Right atrium auricular region (tissue), 2 donors: ENCODE measurements around the gene LDB3. TPM values are rescaled to one million over a fixed set of nuclear protein-coding genes. Genes with fewer than 3 reads are reported as not detected.
A peak's percentile ranks its signal among the peaks of the same experiment; 100 is the strongest.

ENCODE experiments used
- DNase-seq: peaks from one replicate; pipeline ENCODE4 v3.0.0-alpha.2; 2019; ENCODE audit warnings: low spot score
- H3K27ac ChIP-seq, 2 donors: fragments of 200-600 bp; sonication (generic); 1 replicate in 1 of 2; 2 replicates in 1 of 2; pipeline ENCODE4 v1.5.1; 2016 to 2019
- H3K27me3 ChIP-seq, 2 donors: fragments of 200-600 bp; sonication (generic); one replicate each; pipeline versions ENCODE4 v1.5.1 to v1.6.0; 2017 to 2019
- H3K36me3 ChIP-seq: fragments of 200-600 bp; sonication (generic); one replicate; pipeline ENCODE4 v1.5.1; 2016
- H3K4me1 ChIP-seq, 2 donors: fragments of 200-600 bp; sonication (generic); one replicate each; pipeline versions ENCODE4 v1.5.1 to v1.6.0; 2017 to 2019
- H3K4me3 ChIP-seq, 2 donors: fragments of 200-600 bp; sonication (generic); 1 replicate in 1 of 2; 2 replicates in 1 of 2; pipeline ENCODE4 v1.5.1; 2017 to 2019; ENCODE audit warnings: mild to moderate bottlenecking in 1 of 2, moderate library complexity in 1 of 2
- H3K9me3 ChIP-seq, 2 donors: fragments of 200-600 bp; sonication (generic); one replicate each; pipeline ENCODE4 v1.5.1; 2019
- total RNA-seq, 2 donors: library from RNA; depleted of rRNA; stranded (reverse); fragments of >200 nt; gene quantifications; one replicate each; pipeline ENCODE4 v1.1.0, GENCODE V29; 2016
- TF ChIP-seq, protein P1 (sequence below), 2 donors: fragments of 200-600 bp; sonication (generic); IDR thresholded peaks; one replicate each; pipeline ENCODE4 v1.5.1; 2019; ENCODE audit warnings: antibody characterized with exemption in 2 of 2

The LDB3 gene
- total RNA-seq, 2 donors from 2014 or later = 448 to 908 TPM

DNA sequence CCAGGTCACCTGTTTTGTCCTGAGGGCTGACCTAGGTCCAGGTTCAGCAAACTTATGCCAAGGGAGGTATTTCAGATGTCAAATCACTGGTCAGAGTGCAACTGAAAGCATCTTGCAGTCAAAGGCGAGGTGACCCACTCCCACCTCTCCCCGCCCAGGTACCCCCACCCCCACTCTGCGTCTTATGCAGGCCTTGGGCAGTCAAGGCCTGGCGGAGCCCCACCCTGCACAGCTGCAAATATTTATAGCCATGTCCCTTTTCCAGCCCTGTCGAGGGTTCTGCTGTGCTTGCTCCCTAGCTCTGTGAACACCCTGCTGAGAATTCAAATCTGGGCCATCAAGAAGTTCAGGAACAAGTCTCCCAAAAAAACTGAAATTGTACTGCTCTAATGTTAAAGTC lies 47.5 kb downstream of the LDB3 start:
- no peak overlapping the region for H3K27ac ChIP-seq
- no peak for DNase-seq

DNA sequence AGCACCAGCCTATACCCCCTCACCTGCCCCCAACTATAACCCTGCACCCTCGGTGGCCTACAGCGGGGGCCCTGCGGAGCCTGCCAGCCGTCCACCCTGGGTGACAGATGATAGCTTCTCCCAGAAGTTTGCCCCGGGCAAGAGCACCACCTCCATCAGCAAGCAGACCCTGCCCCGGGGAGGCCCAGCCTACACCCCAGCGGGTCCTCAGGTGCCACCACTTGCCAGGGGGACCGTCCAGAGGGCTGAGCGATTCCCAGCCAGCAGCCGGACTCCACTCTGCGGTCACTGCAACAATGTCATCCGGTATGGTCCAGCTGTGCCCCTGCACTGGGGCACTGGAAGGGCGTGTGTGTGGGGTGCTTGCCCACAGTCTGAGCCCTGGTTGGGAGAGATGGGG lies 48.2 kb downstream of the LDB3 start:
- Histone ChIP-seq H3K36me3 (peaks cover 57% of the 10 kb centered on the region), H3K27ac (no peak overlapping the region), H3K27me3 (no peaks in the 10 kb centered on the region), H3K4me3 (no peak overlapping the region), H3K9me3 (no peaks in the 10 kb centered on the region), H3K4me1 (peaks cover 0 to 46% of the 10 kb centered on the region in 2 donors)
- no peak for DNase-seq
- TF ChIP-seq, protein P1, sequence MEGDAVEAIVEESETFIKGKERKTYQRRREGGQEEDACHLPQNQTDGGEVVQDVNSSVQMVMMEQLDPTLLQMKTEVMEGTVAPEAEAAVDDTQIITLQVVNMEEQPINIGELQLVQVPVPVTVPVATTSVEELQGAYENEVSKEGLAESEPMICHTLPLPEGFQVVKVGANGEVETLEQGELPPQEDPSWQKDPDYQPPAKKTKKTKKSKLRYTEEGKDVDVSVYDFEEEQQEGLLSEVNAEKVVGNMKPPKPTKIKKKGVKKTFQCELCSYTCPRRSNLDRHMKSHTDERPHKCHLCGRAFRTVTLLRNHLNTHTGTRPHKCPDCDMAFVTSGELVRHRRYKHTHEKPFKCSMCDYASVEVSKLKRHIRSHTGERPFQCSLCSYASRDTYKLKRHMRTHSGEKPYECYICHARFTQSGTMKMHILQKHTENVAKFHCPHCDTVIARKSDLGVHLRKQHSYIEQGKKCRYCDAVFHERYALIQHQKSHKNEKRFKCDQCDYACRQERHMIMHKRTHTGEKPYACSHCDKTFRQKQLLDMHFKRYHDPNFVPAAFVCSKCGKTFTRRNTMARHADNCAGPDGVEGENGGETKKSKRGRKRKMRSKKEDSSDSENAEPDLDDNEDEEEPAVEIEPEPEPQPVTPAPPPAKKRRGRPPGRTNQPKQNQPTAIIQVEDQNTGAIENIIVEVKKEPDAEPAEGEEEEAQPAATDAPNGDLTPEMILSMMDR (IDR thresholded peaks at IDR 0.05) = no peak

More for the DNA sequence above, 47.5 kb downstream of the LDB3 start:
- TF ChIP-seq, protein P1 (IDR thresholded peaks at IDR 0.05) = no peak
- Histone ChIP-seq H3K36me3 (peaks cover 51% of the 10 kb centered on the region), H3K27me3 (no peaks in the 10 kb centered on the region), H3K4me3 (no peak overlapping the region), H3K4me1 (peaks cover 0 to 52% of the 10 kb centered on the region in 2 donors), H3K9me3 (no peaks in the 10 kb centered on the region)

DNA sequence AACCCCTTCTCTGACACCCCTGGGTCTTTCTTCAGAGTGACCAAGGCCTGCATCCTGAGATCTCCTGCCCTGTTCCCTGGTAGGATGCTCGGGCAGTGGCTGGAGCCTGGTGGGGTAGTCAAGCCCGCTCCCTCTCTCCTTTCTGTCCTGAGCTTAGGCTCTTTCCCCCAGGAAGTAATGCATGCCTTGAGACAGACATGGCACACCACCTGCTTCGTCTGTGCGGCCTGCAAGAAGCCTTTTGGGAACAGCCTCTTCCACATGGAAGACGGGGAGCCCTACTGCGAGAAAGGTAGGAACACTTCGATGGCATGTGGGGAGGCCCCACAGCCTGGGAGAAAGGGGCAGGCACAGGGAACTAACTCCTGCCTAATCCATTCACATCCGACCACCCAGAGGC lies 50.2 kb downstream of the LDB3 start:
- DNase-seq = no peak

DNA sequence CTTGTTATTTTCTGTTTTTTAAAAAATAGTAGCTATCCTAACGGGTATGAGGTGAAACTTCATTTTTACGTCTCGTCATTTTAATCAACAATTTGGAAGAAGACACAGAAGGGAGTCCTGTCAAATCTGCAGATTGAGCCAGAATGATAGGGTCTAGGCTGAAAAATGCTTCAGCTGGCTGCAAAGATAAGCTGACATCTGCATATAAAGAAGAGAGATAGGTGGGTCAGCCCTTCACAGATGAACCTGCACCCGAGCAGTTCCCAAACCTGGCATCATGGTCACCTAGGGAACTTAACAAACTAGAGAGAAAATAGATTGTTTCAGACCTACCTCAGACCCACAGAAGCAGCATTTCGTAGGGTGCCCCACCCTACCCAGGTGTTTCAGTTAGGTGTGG lies 52.9 kb downstream of the LDB3 start:
- H3K36me3 ChIP-seq = peaks cover 77% of the 10 kb centered on the region
- no peak for DNase-seq
- H3K27ac ChIP-seq = peak overlapping the region in 1 of 2 donors; percentile 3
- H3K9me3 ChIP-seq = no peaks in the 10 kb centered on the region
- H3K4me3 ChIP-seq = no peak overlapping the region
- no peaks in the 10 kb centered on the region for H3K27me3 ChIP-seq
- TF ChIP-seq, protein P1 (IDR thresholded peaks at IDR 0.05) = no peak
- peaks cover 0 to 37% of the 10 kb centered on the region in 2 donors for H3K4me1 ChIP-seq

More for the DNA sequence above, 50.2 kb downstream of the LDB3 start:
- Histone ChIP-seq H3K27ac (peak overlapping the region in 1 of 2 donors; percentile 23), H3K36me3 (peaks cover 59% of the 10 kb centered on the region), H3K4me1 (peaks cover 0 to 38% of the 10 kb centered on the region in 2 donors), H3K27me3 (no peaks in the 10 kb centered on the region), H3K4me3 (no peak overlapping the region), H3K9me3 (no peaks in the 10 kb centered on the region)
- TF ChIP-seq, protein P1 (IDR thresholded peaks at IDR 0.05) = no peak

DNA sequence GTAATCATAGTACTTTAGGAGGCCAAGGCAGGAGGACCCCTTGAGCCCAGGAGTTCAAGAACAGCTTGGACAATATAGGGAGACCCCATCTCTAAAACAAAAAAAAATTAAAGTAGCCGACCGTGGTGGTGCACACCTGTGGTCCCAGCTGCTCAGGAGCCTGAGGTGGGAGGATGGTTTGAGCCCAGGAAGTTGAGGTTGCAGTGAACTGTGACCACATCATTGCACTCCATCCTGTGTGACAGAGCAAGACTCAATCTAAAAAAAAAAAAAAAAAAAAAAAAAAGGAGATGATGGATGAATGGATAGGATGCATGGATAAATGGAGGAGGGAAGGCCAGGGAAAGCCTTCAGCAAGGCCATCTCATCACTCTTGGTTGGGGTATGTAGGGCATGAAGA lies 54.7 kb downstream of the LDB3 start:
- no peak overlapping the region for H3K27ac ChIP-seq
- DNase-seq = no peak

More for the DNA sequence above, 54.7 kb downstream of the LDB3 start:
- Histone ChIP-seq H3K4me3 (no peak overlapping the region), H3K9me3 (no peaks in the 10 kb centered on the region), H3K27me3 (no peaks in the 10 kb centered on the region), H3K4me1 (peaks cover 0 to 22% of the 10 kb centered on the region in 2 donors), H3K36me3 (peaks cover 71% of the 10 kb centered on the region)
- TF ChIP-seq, protein P1 (IDR thresholded peaks at IDR 0.05) = no peak
